AG09319 (cell line): ENCODE measurements around the gene VPS35L.

ENCODE experiments used
- DNase-seq: peaks from one replicate; pipeline ENCODE4 v3.0.0-alpha.2; 2010; ENCODE audit warnings: low read depth; ENCODE audit errors: extremely low read depth
- CTCF ChIP-seq: IDR thresholded peaks from 2 replicates; pipeline ENCODE4 v1.5.1; 2011; ENCODE audit warnings: low read depth, mild to moderate bottlenecking, inconsistent platforms, low read length, moderate library complexity

The VPS35L gene

GRCh38 chr16:19578378-19578971, 23.0 kb downstream of the VPS35L start:
- peak; percentile 5; the same call in 1 of the 2 replicates for TF ChIP-seq CTCF
- no peak for DNase-seq

GRCh38 chr16:19582050-19582831, 26.7 kb downstream of the VPS35L start:
- no peak for TF ChIP-seq CTCF
- no peak for DNase-seq

- TF ChIP-seq CTCF: peak; percentile 93
- no peak for DNase-seq
Observed at GRCh38 chr16:19583665-19584300, 28.3 kb downstream of the VPS35L start.

GRCh38 chr16:19588661-19589060, 33.2 kb downstream of the VPS35L start:
- DNase-seq: no peak
- TF ChIP-seq CTCF: no peak

- no peak for TF ChIP-seq CTCF
Observed at GRCh38 chr16:19589106-19589505, 33.6 kb downstream of the VPS35L start.

GRCh38 chr16:19589771-19590302, 34.3 kb downstream of the VPS35L start:
- TF ChIP-seq CTCF: no peak
- DNase-seq: peak; percentile 78

More at GRCh38 chr16:19589106-19589505, 33.6 kb downstream of the VPS35L start:
- no peak for DNase-seq
